Measurements from ENCODE around the gene PDGFB. TPM values are rescaled to one million over a fixed set of nuclear protein-coding genes. Genes with fewer than 3 reads are reported as not detected.

Gene PDGFB
- total and polyA plus RNA-seq, 12 donors = 9.9 to 45.6 (median 18.5) TPM

DNA sequence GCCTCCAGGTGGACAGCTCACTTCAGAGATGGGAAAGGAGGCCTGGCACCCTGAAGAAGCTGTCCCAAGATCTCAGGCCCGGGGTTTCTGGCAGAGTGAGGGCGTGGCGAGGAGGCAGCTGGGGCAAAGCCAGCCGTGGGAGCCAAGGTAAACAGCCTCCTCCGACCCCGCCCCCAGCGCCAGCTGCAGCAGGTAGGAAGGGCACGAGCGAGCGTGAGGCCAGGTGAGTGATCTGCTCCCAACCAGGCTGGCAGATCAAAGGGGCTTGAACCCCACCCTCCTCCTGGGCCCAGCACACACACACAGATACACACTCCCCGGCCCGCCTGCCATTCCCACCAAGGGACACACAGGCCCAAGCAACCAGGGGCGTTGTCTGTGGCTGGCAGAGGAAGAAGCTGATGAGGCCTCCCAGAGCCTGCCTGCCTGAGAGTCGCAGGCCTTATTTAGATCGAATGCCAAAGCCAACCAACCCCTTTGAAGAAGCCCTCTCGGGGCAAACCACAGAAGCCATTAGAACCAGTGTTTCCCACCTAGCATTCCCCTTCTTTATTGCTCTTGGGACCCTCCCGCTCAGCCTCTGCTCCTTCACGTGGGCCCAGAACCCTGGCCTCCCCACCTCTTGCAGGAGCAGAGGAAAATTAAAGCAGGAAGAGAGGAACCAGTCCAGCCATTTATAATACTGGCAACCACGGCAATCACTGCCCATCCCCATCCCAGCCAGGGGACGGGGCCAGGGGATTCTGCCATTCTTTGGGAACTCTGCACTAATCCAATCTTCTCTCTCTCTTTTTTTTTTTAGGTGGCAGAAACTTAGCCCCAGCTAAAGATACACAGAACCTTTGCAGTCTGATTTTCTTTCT, 5.0 kb downstream of the PDGFB start:
- H3K27ac ChIP-seq = peak overlapping the region; percentile 36 to 98 (median 92)
- peaks cover 0 to 20% (median 0%) of the 10 kb centered on the region in 9 donors for H3K36me3 ChIP-seq
- H3K9me3 ChIP-seq = no peaks in the 10 kb centered on the region
- peak overlapping the region in 8 of 10 donors; percentile 66 to 88 (median 80) for H3K4me3 ChIP-seq
- 44 to 53% methylated on average over 20 of the region's 20 CpGs for WGBS, 2 donors
- H3K4me1 ChIP-seq = peaks cover 23 to 91% (median 82%) of the 10 kb centered on the region in 9 donors
- peaks cover 0 to 91% (median 0%) of the 10 kb centered on the region in 7 donors for H3K27me3 ChIP-seq
- ATAC-seq = no peak
- TF ChIP-seq, protein P1, sequence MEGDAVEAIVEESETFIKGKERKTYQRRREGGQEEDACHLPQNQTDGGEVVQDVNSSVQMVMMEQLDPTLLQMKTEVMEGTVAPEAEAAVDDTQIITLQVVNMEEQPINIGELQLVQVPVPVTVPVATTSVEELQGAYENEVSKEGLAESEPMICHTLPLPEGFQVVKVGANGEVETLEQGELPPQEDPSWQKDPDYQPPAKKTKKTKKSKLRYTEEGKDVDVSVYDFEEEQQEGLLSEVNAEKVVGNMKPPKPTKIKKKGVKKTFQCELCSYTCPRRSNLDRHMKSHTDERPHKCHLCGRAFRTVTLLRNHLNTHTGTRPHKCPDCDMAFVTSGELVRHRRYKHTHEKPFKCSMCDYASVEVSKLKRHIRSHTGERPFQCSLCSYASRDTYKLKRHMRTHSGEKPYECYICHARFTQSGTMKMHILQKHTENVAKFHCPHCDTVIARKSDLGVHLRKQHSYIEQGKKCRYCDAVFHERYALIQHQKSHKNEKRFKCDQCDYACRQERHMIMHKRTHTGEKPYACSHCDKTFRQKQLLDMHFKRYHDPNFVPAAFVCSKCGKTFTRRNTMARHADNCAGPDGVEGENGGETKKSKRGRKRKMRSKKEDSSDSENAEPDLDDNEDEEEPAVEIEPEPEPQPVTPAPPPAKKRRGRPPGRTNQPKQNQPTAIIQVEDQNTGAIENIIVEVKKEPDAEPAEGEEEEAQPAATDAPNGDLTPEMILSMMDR (IDR thresholded peaks at IDR 0.05) = no peak
- intact Hi-C loops (cut with DNase I) = loop anchor here in 9 of 10 donors (5.0 to 10.0 kb wide), 10 partner anchors 53 to 78 kb away; partner anchors contain the start of gene RPL3 (in 1 of the 9)
- DNase-seq = no peak

DNA sequence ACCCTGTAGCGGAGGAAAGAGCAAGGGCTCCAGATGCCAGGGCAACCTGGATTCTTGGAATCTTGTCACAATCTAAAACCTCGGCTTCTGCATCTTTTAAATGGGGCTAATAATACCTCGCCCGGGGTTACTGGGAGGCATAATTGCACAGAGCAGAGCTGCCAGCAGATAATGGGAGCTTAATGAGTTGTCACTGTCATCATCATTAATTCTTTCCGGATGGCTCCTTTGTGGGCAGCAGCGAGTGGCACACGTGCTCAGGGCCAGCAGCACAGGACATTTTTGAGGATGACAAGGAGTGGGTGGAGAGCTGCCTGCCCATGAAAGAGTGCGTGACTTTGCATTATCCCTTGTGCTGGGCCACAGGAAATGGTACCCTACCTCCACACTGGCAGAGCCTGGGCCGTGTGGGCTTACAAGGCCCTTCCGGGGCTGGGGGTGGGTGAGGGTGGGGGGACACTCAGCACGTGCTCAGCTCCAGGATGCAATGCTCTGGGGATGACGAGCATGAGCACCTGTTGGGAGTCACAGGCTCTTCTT, 5.7 kb downstream of the PDGFB start:
- no peak for ATAC-seq
- Histone ChIP-seq H3K4me3 (peak overlapping the region in 5 of 10 donors; percentile 4 to 87 (median 80)), H3K36me3 (peaks cover 0 to 20% (median 0%) of the 10 kb centered on the region in 9 donors), H3K27ac (peak overlapping the region in 9 of 10 donors; percentile 85 to 98 (median 92)), H3K27me3 (peaks cover 0 to 92% (median 0%) of the 10 kb centered on the region in 7 donors), H3K4me1 (peaks cover 30 to 93% (median 88%) of the 10 kb centered on the region in 9 donors), H3K9me3 (no peaks in the 10 kb centered on the region)
- TF ChIP-seq, protein P1 (IDR thresholded peaks at IDR 0.05) = no peak
- intact Hi-C loops (cut with DNase I) = loop anchor here in 6 of 10 donors (5.0 to 10.0 kb wide), 6 partner anchors 53 to 78 kb away; partner anchors contain the start of gene RPL3 (in 1 of the 6)
- DNase-seq = no peak
- 57 to 71% methylated on average over 12 of the region's 12 CpGs for WGBS, 2 donors

DNA sequence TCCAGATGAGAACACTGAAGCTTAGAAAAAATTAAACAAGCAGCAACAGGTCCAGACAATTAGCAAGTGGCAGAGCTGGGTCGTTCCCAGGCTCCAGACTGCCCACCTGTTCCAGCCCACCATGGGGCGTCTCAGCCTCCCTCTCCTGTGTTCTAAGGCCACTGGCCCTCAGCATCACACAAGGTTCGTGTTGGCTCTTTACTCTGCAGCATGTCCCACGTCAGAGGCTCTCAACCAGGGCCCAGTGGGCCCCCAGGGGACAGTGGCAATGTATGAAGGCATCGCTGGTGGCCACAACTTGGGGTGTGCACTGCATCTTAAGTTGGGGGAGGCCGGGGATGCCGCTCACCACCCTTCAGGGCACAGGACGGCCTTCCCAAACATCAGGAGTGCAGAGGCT, 6.2 kb downstream of the PDGFB start:
- intact Hi-C loops (cut with DNase I) = loop anchor here in 6 of 10 donors (5.0 to 10.0 kb wide), 6 partner anchors 54 to 79 kb away; partner anchors contain the start of gene RPL3 (in 1 of the 6)
- Histone ChIP-seq H3K27me3 (peaks cover 0 to 92% (median 0%) of the 10 kb centered on the region in 7 donors), H3K9me3 (no peaks in the 10 kb centered on the region), H3K4me3 (peak overlapping the region in 4 of 10 donors; percentile 27 to 82 (median 53)), H3K4me1 (peaks cover 31 to 95% (median 93%) of the 10 kb centered on the region in 9 donors), H3K27ac (peak overlapping the region in 9 of 10 donors; percentile 89 to 98 (median 93)), H3K36me3 (peaks cover 0 to 21% (median 0%) of the 10 kb centered on the region in 9 donors)
- WGBS, 2 donors = 76 to 85% methylated on average over 8 of the region's 8 CpGs
- no peak for ATAC-seq
- DNase-seq = no peak
- TF ChIP-seq, protein P1 (IDR thresholded peaks at IDR 0.05) = no peak

DNA sequence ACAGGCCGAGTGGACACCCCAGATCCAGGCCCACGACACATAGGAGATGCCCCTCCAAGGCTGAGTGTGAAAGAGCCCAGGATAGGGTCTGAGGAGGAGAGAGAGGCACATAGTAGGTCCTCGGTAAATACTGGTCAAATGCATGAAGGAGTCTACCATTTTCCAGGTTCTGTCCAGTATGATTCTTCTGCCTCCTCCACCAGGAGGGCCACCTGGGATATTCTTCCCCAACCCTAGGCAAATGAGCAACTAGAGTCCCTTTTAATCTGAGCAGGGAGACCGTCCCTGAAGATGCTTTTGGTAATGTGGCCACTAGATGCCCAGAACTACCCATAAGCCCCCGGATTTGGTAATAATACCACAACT, 6.7 kb downstream of the PDGFB start:
- ATAC-seq = no peak
- H3K4me3 ChIP-seq = peak overlapping the region in 6 of 10 donors; percentile 4 to 38 (median 24)
- peaks cover 0 to 92% (median 0%) of the 10 kb centered on the region in 7 donors for H3K27me3 ChIP-seq
- H3K4me1 ChIP-seq = peaks cover 35 to 95% (median 93%) of the 10 kb centered on the region in 9 donors
- H3K27ac ChIP-seq = peak overlapping the region in 9 of 10 donors; percentile 85 to 98 (median 93)
- WGBS, 2 donors = 62 to 66% methylated on average over 5 of the region's 5 CpGs
- TF ChIP-seq, protein P1 (IDR thresholded peaks at IDR 0.05) = no peak
- H3K9me3 ChIP-seq = no peaks in the 10 kb centered on the region
- intact Hi-C loops (cut with DNase I) = loop anchor here in 6 of 10 donors (5.0 to 10.0 kb wide), 6 partner anchors 54 to 79 kb away; partner anchors contain the start of gene RPL3 (in 1 of the 6)
- H3K36me3 ChIP-seq = peaks cover 0 to 26% (median 0%) of the 10 kb centered on the region in 9 donors
- no peak for DNase-seq

Data from heart right ventricle (tissue), 16 donors.